ENCODE measurements around the gene SPAG5. TPM values are rescaled to one million over a fixed set of nuclear protein-coding genes. Genes with fewer than 3 reads are reported as not detected.
A peak's percentile ranks its signal among the peaks of the same experiment; 100 is the strongest.

The SPAG5 gene
- total RNA-seq, 1 donor from 2014 or later, result 141 TPM

GRCh38 chr17:28554565-28554964 is 44.3 kb downstream of the SPAG5 start:
- Histone ChIP-seq H3K36me3 (no peaks in the 10 kb centered on the region), H2AFZ (replicated peaks) (no peak overlapping the region), H3K4me1 (peaks cover 26% of the 10 kb centered on the region), H4K20me1 (ENCODE audit: low read depth) (peaks cover 23% of the 10 kb centered on the region), H3K4me2 (no peak overlapping the region), H3K9me3 (ENCODE audit: low read depth) (no peaks in the 10 kb centered on the region), H3K27me3 (no peaks in the 10 kb centered on the region), H3K79me2 (ENCODE audit: low read depth) (peaks cover 10% of the 10 kb centered on the region), H3K4me3 (no peak overlapping the region), H3F3A (ENCODE audit: low read depth) (peaks cover 14% of the 10 kb centered on the region), H3K9ac (no peak overlapping the region), H3K27ac (no peak overlapping the region)
- Mint-ChIP-seq H3K4me3 (no peak overlapping the region), H3K9me3 (no peaks in the 10 kb centered on the region), H3K4me1 (peaks cover 21% of the 10 kb centered on the region), H3K27me3 (ENCODE audit: insufficient read depth, low read depth) (peaks cover 3% of the 10 kb centered on the region), H3K36me3 (peaks cover 30% of the 10 kb centered on the region), H3K27ac (no peak overlapping the region)
- no peak for DNase-seq (ENCODE audit: low spot score)
- TF ChIP-seq CTCF (IDR thresholded peaks at IDR 0.05), result no peak
- TF ChIP-seq EZH2 (IDR thresholded peaks at IDR 0.05), result no peak

- H3K79me2 ChIP-seq (ENCODE audit: low read depth), result peaks cover 10% of the 10 kb centered on the region
- no peaks in the 10 kb centered on the region for H3K9me3 ChIP-seq (ENCODE audit: low read depth)
- H3K4me1 Mint-ChIP-seq, result peaks cover 36% of the 10 kb centered on the region
- H3K27ac ChIP-seq, result no peak overlapping the region
- H3K9me3 Mint-ChIP-seq, result no peaks in the 10 kb centered on the region
- TF ChIP-seq EZH2phosphoT487 (IDR thresholded peaks at IDR 0.05), result no peak
- no peak for TF ChIP-seq CTCF (IDR thresholded peaks at IDR 0.05)
- TF ChIP-seq EZH2 (IDR thresholded peaks at IDR 0.05), result no peak
- H3K27me3 Mint-ChIP-seq (ENCODE audit: insufficient read depth, low read depth), result peaks cover 3% of the 10 kb centered on the region
- no peak for DNase-seq (ENCODE audit: low spot score)
- H3K4me1 ChIP-seq, result peaks cover 40% of the 10 kb centered on the region
- H3K27ac Mint-ChIP-seq, result no peak overlapping the region
- no peak overlapping the region for H2AFZ ChIP-seq (replicated peaks)
- peak overlapping the region; percentile 90 for H3K4me3 Mint-ChIP-seq
- H3K9ac ChIP-seq, result no peak overlapping the region
- H3K4me3 ChIP-seq, result peak overlapping the region; percentile 90
- peak overlapping the region; percentile 83 for H3K4me2 ChIP-seq
- H4K20me1 ChIP-seq (ENCODE audit: low read depth), result peaks cover 38% of the 10 kb centered on the region
- H3K27me3 ChIP-seq, result no peaks in the 10 kb centered on the region
- H3F3A ChIP-seq (ENCODE audit: low read depth), result peaks cover 25% of the 10 kb centered on the region
- H3K36me3 ChIP-seq, result no peaks in the 10 kb centered on the region
- peaks cover 26% of the 10 kb centered on the region for H3K36me3 Mint-ChIP-seq
Measured at GRCh38 chr17:28553000-28553505, 45.8 kb downstream of the SPAG5 start.

GRCh38 chr17:28552176-28552999 is 46.4 kb downstream of the SPAG5 start, which contains the start of gene UNC119:
Gene UNC119, minus strand, starts transcription at chr17:28552624. Its CDS starts 67 bp downstream, at chr17:28552557.
- peaks cover 25% of the 10 kb centered on the region for H3F3A ChIP-seq (ENCODE audit: low read depth)
- H3K4me1 ChIP-seq, result peaks cover 40% of the 10 kb centered on the region
- peak within 1 kb of the TSS; percentile 87 for H2AFZ ChIP-seq (replicated peaks)
- H3K27ac ChIP-seq, result no peak within 1 kb of the TSS
- no peaks in the 10 kb centered on the region for H3K36me3 ChIP-seq
- Mint-ChIP-seq H3K36me3 (peaks cover 26% of the 10 kb centered on the region), H3K4me1 (peaks cover 41% of the 10 kb centered on the region), H3K27me3 (ENCODE audit: insufficient read depth, low read depth) (peaks cover 3% of the 10 kb centered on the region), H3K4me3 (peak within 1 kb of the TSS; percentile 97), H3K27ac (peak within 1 kb of the TSS; percentile 87), H3K9me3 (no peaks in the 10 kb centered on the region)
- TF ChIP-seq CTCF (IDR thresholded peaks at IDR 0.05), result no peak
- no peak for TF ChIP-seq EZH2 (IDR thresholded peaks at IDR 0.05)
- TF ChIP-seq EZH2phosphoT487 (IDR thresholded peaks at IDR 0.05), result no peak
- H3K9ac ChIP-seq, result peak within 1 kb of the TSS; percentile 81
- peak within 1 kb of the TSS; percentile 83 for H3K4me2 ChIP-seq
- peaks cover 43% of the 10 kb centered on the region for H4K20me1 ChIP-seq (ENCODE audit: low read depth)
- peaks cover 10% of the 10 kb centered on the region for H3K79me2 ChIP-seq (ENCODE audit: low read depth)
- DNase-seq (ENCODE audit: low spot score), result peak; percentile 95
- H3K9me3 ChIP-seq (ENCODE audit: low read depth), result no peaks in the 10 kb centered on the region
- peak within 1 kb of the TSS; percentile 90 for H3K4me3 ChIP-seq
- H3K27me3 ChIP-seq, result no peaks in the 10 kb centered on the region
